ENCODE measurements around the gene WASL.
"Not testable (repeated sequence)": the region's sequence is repeated elsewhere in the genome, so short reads cannot be mapped to it uniquely, and the experiment has no call there.

The WASL gene

GRCh38 chr7:123769371-123769770, 20.6 kb upstream of the WASL start:
- DNase-seq (ENCODE audit: low read depth, low spot score), result no peak

- no peak for DNase-seq (ENCODE audit: low read depth, low spot score)
These were observed 19.7 kb upstream of the WASL start for GRCh38 chr7:123768493-123768892.

GRCh38 chr7:123763191-123763661, 14.4 kb upstream of the WASL start:
- DNase-seq (ENCODE audit: low read depth, low spot score), result no peak

- no peak for DNase-seq (ENCODE audit: low read depth, low spot score)
These were observed 12.9 kb upstream of the WASL start for GRCh38 chr7:123761729-123762128.

- no peak for DNase-seq (ENCODE audit: low read depth, low spot score)
These were observed 8.3 kb upstream of the WASL start for GRCh38 chr7:123757095-123757494.

- DNase-seq (ENCODE audit: low read depth, low spot score), result no peak
These were observed 6.5 kb upstream of the WASL start for GRCh38 chr7:123755338-123755737.

GRCh38 chr7:123754271-123754871, 5.6 kb upstream of the WASL start:
- DNase-seq (ENCODE audit: low read depth, low spot score), result no peak

- DNase-seq (ENCODE audit: low read depth, low spot score), result no peak
These were observed 3.7 kb upstream of the WASL start for GRCh38 chr7:123752534-123752933.

GRCh38 chr7:123751821-123752220, 3.0 kb upstream of the WASL start:
- DNase-seq (ENCODE audit: low read depth, low spot score), result no peak

- no peak for DNase-seq (ENCODE audit: low read depth, low spot score)
These were observed 1.8 kb upstream of the WASL start for GRCh38 chr7:123750389-123751230.

- no peak for DNase-seq (ENCODE audit: low read depth, low spot score)
These were observed 694 bp upstream of the WASL start for GRCh38 chr7:123749537-123749857.

GRCh38 chr7:123748171-123748733, 551 bp downstream of the WASL start:
- no peak for DNase-seq (ENCODE audit: low read depth, low spot score)

GRCh38 chr7:123747620-123748141, 1.1 kb downstream of the WASL start:
- peak; percentile 48 for DNase-seq (ENCODE audit: low read depth, low spot score)

GRCh38 chr7:123746931-123747488, 1.8 kb downstream of the WASL start:
- DNase-seq (ENCODE audit: low read depth, low spot score), result no peak

- no peak for DNase-seq (ENCODE audit: low read depth, low spot score)
These were observed 2.7 kb downstream of the WASL start for GRCh38 chr7:123746055-123746454.

- DNase-seq (ENCODE audit: low read depth, low spot score), result no peak
These were observed 3.4 kb downstream of the WASL start for GRCh38 chr7:123745437-123745836.

- DNase-seq (ENCODE audit: low read depth, low spot score), result no peak
These were observed 4.4 kb downstream of the WASL start for GRCh38 chr7:123744416-123744815.

- DNase-seq (ENCODE audit: low read depth, low spot score), result no peak
These were observed 6.9 kb downstream of the WASL start for GRCh38 chr7:123741940-123742339.

GRCh38 chr7:123738808-123739207, 10.0 kb downstream of the WASL start:
- no peak for DNase-seq (ENCODE audit: low read depth, low spot score)

GRCh38 chr7:123738356-123738755, 10.4 kb downstream of the WASL start:
- DNase-seq (ENCODE audit: low read depth, low spot score), result no peak

GRCh38 chr7:123737168-123737674, 11.6 kb downstream of the WASL start:
- DNase-seq (ENCODE audit: low read depth, low spot score), result not testable (repeated sequence)

GRCh38 chr7:123735539-123735938, 13.3 kb downstream of the WASL start:
- no peak for DNase-seq (ENCODE audit: low read depth, low spot score)
